Peyer's patch (tissue), 4 donors: ENCODE data around the gene SEC14L2.

Experiments used
- POLR2A ChIP-seq, 2 donors: fragments of 450-650 bp; IDR thresholded peaks; one replicate each; pipeline ENCODE4 v1.5.1; 2017; ENCODE audit warnings: antibody characterized with exemption in 2 of 2, mild to moderate bottlenecking in 2 of 2, moderate library complexity in 2 of 2
- TF ChIP-seq, protein P1 (sequence below), 6 experiments: fragments of 450-650 bp in 4 of 6; fragments of 200-600 bp in 2 of 6; sonication (generic) in 1 of 6; IDR thresholded peaks; one replicate each; pipeline ENCODE4 v1.5.1; 2017 to 2019; ENCODE audit warnings: antibody characterized with exemption in 6 of 6, mild to moderate bottlenecking in 3 of 6, moderate library complexity in 1 of 6

DNA sequence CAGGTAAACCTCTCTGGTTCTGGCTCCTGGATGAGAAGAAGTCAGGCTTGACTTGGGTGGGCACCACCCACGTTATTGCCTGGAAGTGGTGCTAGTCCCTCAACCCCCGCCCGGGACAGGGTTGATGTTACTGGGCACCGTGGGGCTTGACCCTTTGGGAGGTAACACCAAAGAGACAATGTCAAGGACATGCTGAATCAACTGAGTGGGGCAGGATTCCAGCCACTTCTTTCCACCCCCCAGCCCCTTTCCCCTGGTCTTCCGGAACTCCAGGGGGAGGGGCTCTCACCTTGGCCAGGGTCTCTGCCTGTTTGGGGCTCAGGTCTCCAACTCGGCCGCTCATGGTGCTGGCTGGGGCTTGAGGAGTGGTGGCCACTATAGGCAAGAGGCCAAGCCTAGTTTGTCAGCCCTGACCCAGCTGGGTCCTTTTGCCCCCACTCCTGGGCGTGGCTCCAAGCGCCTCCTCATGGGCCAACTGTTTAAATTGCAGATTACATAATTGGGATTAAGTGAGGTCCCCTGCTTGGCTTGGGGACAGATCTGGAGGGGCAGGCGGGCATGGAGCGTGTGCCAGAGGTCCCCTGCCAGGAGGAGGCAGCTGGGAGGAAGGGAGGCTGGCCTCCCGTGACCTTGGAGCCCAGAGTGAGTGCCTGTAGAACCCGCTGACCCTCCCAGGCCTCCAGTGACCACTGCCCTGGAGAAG, 74.9 kb downstream of the SEC14L2 start, which contains the start of gene SEC14L3:
- TF ChIP-seq, protein P1, sequence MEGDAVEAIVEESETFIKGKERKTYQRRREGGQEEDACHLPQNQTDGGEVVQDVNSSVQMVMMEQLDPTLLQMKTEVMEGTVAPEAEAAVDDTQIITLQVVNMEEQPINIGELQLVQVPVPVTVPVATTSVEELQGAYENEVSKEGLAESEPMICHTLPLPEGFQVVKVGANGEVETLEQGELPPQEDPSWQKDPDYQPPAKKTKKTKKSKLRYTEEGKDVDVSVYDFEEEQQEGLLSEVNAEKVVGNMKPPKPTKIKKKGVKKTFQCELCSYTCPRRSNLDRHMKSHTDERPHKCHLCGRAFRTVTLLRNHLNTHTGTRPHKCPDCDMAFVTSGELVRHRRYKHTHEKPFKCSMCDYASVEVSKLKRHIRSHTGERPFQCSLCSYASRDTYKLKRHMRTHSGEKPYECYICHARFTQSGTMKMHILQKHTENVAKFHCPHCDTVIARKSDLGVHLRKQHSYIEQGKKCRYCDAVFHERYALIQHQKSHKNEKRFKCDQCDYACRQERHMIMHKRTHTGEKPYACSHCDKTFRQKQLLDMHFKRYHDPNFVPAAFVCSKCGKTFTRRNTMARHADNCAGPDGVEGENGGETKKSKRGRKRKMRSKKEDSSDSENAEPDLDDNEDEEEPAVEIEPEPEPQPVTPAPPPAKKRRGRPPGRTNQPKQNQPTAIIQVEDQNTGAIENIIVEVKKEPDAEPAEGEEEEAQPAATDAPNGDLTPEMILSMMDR (IDR thresholded peaks at IDR 0.05) = no peak
- no peak for TF ChIP-seq POLR2A (IDR thresholded peaks at IDR 0.05)
